Thyroid gland (tissue), 4 donors: ENCODE measurements around the gene TNF. TPM values are rescaled to one million over a fixed set of nuclear protein-coding genes. Genes with fewer than 3 reads are reported as not detected.

Source experiments
- DNase-seq, 2 donors: peaks; one replicate each; pipeline ENCODE4 v3.0.0-alpha.2; 2019
- H3K27ac ChIP-seq, 3 donors: fragments of 200-600 bp; sonication (generic); 1 replicate in 2 of 3; 2 replicates in 1 of 3; pipeline ENCODE4 v1.5.1; 2016 to 2019; ENCODE audit warnings: mild to moderate bottlenecking in 1 of 3, moderate library complexity in 1 of 3
- H3K27me3 ChIP-seq: fragments of 200-600 bp; sonication (generic); one replicate; pipeline ENCODE4 v1.5.1; 2019
- H3K36me3 ChIP-seq, 2 donors: fragments of 200-600 bp; sonication (generic); one replicate each; pipeline ENCODE4 v1.5.1; 2016 to 2019
- H3K4me1 ChIP-seq, 2 donors: fragments of 200-600 bp; sonication (generic); one replicate each; pipeline ENCODE4 v1.5.1; 2017 to 2019
- H3K4me3 ChIP-seq, 3 donors: fragments of 200-600 bp; sonication (generic); replicated peaks in 1 of 3; 1 replicate in 2 of 3; 2 replicates in 1 of 3; pipeline ENCODE4 v1.5.1; 2016; ENCODE audit warnings: mild to moderate bottlenecking in 1 of 3
- H3K9me3 ChIP-seq: fragments of 200-600 bp; sonication (generic); one replicate; pipeline ENCODE4 v1.5.1; 2017
- POLR2A ChIP-seq, 2 donors: fragments of 450-650 bp; IDR thresholded peaks; one replicate each; pipeline ENCODE4 v1.6.1; 2017; ENCODE audit warnings: antibody characterized with exemption in 2 of 2, mild to moderate bottlenecking in 2 of 2, moderate library complexity in 1 of 2
- WGBS, 2 donors: methylation state at CpG; one replicate each; pipeline ENCODE4 v1.1.5; 2017; 5-methylcytosine and 5-hydroxymethylcytosine counted together
- intact Hi-C: fragments of 100-400 bp; cut with DNase I; formaldehyde crosslinking; loops from one replicate; pipeline ENCODE4 v1.15.1; 2023
- total RNA-seq, 4 donors: library from RNA; depleted of rRNA; stranded (reverse); fragments of >200 nt; gene quantifications; one replicate each; pipeline ENCODE4 v1.2.3, GENCODE V29; 2016
- TF ChIP-seq, protein P1 (sequence below), 6 experiments: fragments of 200-600 bp in 3 of 6; fragments of 450-650 bp in 3 of 6; sonication (generic) in 3 of 6; IDR thresholded peaks; one replicate each; pipeline ENCODE4 v1.5.1; 2016 to 2019; ENCODE audit warnings: antibody characterized with exemption in 6 of 6, mild to moderate bottlenecking in 2 of 6, inconsistent platforms in 1 of 6, moderate library complexity in 1 of 6

Gene TNF
- total RNA-seq, 4 donors from 2014 or later = 0.42 TPM; not detected in 3

DNA sequence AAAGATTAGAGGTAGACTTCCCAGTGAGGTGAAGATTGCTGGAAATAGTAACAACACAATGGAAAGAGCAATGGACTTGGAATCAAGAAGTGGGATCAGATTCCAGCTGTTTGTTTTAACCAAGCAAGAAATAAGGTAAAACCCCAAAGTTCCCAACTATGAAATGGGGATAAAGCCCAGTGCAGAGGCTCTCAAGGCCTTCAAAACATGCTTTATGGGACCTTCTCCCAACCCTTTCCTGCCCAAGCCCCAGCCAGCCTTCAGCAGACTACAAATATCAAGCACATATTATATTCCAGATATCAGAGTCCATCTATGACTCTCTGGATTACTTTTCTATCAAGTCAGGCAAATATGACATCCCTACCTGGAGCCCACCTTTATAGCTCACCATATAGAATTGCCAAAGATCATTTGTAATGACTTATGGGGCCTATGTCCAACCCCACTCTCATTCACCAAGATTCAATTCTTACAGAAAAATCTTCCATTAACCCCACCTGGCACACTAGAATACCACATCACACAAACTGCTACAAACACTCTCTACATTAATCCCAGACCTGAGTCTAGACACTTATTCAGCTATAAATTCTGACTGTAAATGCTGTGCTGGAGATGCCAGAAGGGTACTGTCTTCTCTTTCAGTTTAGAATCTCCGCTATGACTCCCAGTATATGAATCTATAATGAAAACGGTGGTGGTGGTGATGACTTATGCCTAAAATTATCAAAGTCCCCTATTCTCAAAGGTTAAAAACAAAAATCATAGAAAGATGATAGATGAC, 39.6 kb upstream of the TNF start:
- Histone ChIP-seq H3K4me3 (no peak overlapping the region), H3K9me3 (no peaks in the 10 kb centered on the region), H3K36me3 (peaks cover 87 to 95% of the 10 kb centered on the region in 2 donors), H3K27me3 (no peaks in the 10 kb centered on the region), H3K27ac (no peak overlapping the region), H3K4me1 (peaks cover 17 to 19% of the 10 kb centered on the region in 2 donors)
- TF ChIP-seq, protein P1, sequence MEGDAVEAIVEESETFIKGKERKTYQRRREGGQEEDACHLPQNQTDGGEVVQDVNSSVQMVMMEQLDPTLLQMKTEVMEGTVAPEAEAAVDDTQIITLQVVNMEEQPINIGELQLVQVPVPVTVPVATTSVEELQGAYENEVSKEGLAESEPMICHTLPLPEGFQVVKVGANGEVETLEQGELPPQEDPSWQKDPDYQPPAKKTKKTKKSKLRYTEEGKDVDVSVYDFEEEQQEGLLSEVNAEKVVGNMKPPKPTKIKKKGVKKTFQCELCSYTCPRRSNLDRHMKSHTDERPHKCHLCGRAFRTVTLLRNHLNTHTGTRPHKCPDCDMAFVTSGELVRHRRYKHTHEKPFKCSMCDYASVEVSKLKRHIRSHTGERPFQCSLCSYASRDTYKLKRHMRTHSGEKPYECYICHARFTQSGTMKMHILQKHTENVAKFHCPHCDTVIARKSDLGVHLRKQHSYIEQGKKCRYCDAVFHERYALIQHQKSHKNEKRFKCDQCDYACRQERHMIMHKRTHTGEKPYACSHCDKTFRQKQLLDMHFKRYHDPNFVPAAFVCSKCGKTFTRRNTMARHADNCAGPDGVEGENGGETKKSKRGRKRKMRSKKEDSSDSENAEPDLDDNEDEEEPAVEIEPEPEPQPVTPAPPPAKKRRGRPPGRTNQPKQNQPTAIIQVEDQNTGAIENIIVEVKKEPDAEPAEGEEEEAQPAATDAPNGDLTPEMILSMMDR (IDR thresholded peaks at IDR 0.05) = no peak
- TF ChIP-seq POLR2A (IDR thresholded peaks at IDR 0.05) = no peak
- 34 to 43% methylated on average over 2 of the region's 2 CpGs for WGBS, 2 donors
- intact Hi-C loops = no loop called here
- no peak for DNase-seq

DNA sequence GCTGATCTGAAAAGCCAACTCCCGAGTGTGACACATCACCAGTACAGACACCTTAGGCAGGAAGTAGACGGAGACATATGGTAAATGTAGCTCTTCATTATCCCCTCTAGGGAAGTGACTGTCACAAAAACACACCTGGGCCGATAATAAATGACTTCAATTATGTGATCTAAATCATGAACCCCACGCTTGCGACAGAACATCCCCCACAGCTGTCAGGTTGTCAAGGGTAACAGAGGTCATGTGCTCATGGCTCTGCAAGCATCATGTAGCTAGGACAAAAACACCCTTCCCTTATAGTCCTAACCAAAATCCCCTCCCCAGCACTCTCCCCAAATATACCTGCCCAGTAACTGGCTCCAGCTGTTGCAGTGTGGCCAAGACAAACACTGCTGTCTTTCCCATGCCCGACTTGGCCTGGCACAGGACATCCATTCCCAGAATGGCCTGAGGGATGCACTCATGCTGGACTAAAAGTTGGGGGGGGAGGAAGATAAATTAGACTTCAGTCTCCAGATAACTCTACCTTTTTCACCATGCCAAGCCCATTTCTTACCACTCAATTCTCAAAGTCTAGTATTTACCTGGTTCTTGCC, 36.5 kb upstream of the TNF start:
- DNase-seq = no peak
- TF ChIP-seq, protein P1 (IDR thresholded peaks at IDR 0.05) = no peak
- no peak for TF ChIP-seq POLR2A (IDR thresholded peaks at IDR 0.05)
- Histone ChIP-seq H3K27me3 (no peaks in the 10 kb centered on the region), H3K9me3 (no peaks in the 10 kb centered on the region), H3K27ac (no peak overlapping the region), H3K4me1 (peaks cover 24 to 25% of the 10 kb centered on the region in 2 donors), H3K4me3 (no peak overlapping the region), H3K36me3 (peaks cover 62 to 63% of the 10 kb centered on the region in 2 donors)
- intact Hi-C loops = no loop called here
- WGBS, 2 donors = 59 to 69% methylated on average over 6 of the region's 6 CpGs

GRCh38 chr6:31540640-31541039, 34.7 kb upstream of the TNF start:
- peaks cover 45 to 46% of the 10 kb centered on the region in 2 donors for H3K36me3 ChIP-seq
- WGBS, 2 donors = 13 to 17% methylated on average over 4 of the region's 4 CpGs
- H3K9me3 ChIP-seq = no peaks in the 10 kb centered on the region
- intact Hi-C loops = loop anchor here (10.0 kb wide), 1 partner anchor 46 kb away; the partner anchor contains the start of gene MICB
- H3K4me3 ChIP-seq = peak overlapping the region; percentile 28 to 77 (median 75)
- no peak for DNase-seq
- H3K27ac ChIP-seq = peak overlapping the region; percentile 92 to 99 (median 97)
- peaks cover 24 to 25% of the 10 kb centered on the region in 2 donors for H3K4me1 ChIP-seq
- no peak for TF ChIP-seq POLR2A (IDR thresholded peaks at IDR 0.05)
- TF ChIP-seq, protein P1 (IDR thresholded peaks at IDR 0.05) = no peak
- no peaks in the 10 kb centered on the region for H3K27me3 ChIP-seq

DNA sequence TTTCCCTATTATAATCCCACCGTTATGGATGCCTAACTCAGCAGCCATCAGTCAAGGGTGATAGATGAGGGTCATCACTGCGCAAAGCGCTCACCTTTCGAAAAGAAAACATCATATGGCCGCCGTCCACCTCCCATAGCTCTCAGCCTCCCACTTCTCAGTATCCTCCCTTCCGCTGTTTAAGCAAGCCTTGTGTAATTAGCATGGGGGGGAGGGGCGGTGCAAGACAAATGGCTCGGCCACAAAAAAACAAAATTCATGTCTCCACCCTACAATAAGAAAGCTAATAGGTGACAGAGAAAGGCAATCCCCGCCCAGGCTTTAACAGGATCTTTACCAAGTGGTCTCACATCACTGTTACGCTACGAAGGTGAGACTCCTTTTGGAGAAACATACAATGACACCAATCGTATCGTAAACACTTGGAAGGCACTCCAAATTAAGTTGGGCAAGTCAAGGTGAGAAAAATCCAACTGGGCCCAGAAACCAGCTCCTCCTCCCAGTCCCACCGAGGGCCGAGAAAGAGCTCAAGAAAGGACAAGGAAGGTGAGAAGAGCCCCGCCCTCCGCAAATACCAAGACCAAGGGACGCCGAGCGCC, 34.2 kb upstream of the TNF start:
- H3K9me3 ChIP-seq = no peaks in the 10 kb centered on the region
- DNase-seq = peak; percentile 51 to 55
- intact Hi-C loops = loop anchor here (10.0 kb wide), 1 partner anchor 46 kb away; the partner anchor contains the start of gene MICB
- H3K4me3 ChIP-seq = peak overlapping the region; percentile 28 to 77 (median 75)
- H3K36me3 ChIP-seq = peaks cover 39 to 41% of the 10 kb centered on the region in 2 donors
- H3K27ac ChIP-seq = peak overlapping the region; percentile 92 to 99 (median 97)
- TF ChIP-seq, protein P1 (IDR thresholded peaks at IDR 0.05) = no peak
- TF ChIP-seq POLR2A (IDR thresholded peaks at IDR 0.05) = no peak
- 0 to 1% methylated on average over 21 of the region's 21 CpGs for WGBS, 2 donors
- H3K27me3 ChIP-seq = no peaks in the 10 kb centered on the region
- H3K4me1 ChIP-seq = peaks cover 24 to 25% of the 10 kb centered on the region in 2 donors
